Measurements from ENCODE around the gene CUBN.
A peak's percentile ranks its signal among the peaks of the same experiment; 100 is the strongest.

Gene CUBN

DNA sequence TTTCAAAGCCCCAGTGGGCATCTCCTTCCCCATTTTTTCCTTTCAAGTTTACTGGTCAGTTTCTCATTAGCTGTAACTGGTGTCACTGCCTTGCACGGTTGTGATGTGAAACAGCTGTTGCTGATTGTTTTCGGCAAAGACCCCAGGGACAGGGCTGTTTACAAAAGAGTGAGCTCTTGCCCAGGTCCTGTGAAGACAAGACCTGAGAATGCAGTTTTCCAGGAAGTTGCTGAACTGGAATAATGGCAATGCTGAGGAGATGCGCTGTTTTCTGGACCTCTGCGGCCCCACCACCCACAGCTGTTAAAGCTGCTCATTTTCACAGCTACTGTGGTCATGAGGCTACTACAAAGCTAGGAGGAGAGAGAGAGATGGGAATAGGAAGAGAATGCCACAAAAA lies 195.8 kb downstream of the CUBN start:
- Histone ChIP-seq H3K4me2 (ENCODE audit: low read length) (peak overlapping the region; percentile 36), H3K9ac (ENCODE audit: low read depth, low read length) (no peak overlapping the region), H3K4me3 (ENCODE audit: low read length) (no peak overlapping the region), H3K9me3 (replicated peaks; ENCODE audit: low read length) (no peaks in the 10 kb centered on the region), H3K27me3 (ENCODE audit: control insufficient read depth, insufficient read depth, low read length) (no peaks in the 10 kb centered on the region), H3K36me3 (ENCODE audit: insufficient read depth, low read length) (no peaks in the 10 kb centered on the region), H3K4me1 (ENCODE audit: control insufficient read depth, insufficient read depth, low read length) (peaks cover 8% of the 10 kb centered on the region)

DNA sequence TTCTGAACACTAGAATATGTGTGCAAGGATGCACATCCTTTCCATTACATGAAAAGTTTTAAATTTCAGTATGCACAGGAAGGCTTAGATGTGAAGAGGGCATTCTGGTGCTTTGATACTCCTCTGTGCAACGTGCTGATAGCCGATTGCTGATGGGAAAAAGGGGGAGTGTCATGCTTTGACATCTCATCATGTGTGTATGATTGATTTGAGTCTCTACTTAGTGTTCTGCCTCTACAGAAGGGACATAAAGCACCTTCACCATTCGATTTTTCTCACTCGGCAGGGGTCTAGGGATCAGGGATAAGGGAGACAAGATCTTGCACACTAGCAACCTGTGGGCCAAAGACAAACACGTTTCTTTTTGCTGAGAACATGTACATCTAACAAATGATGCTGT lies 197.7 kb downstream of the CUBN start:
- Histone ChIP-seq H3K4me1 (ENCODE audit: control insufficient read depth, insufficient read depth, low read length) (peaks cover 13% of the 10 kb centered on the region), H3K27me3 (ENCODE audit: control insufficient read depth, insufficient read depth, low read length) (no peaks in the 10 kb centered on the region), H3K36me3 (ENCODE audit: insufficient read depth, low read length) (no peaks in the 10 kb centered on the region), H3K4me2 (ENCODE audit: low read length) (no peak overlapping the region), H3K4me3 (ENCODE audit: low read length) (no peak overlapping the region), H3K9ac (ENCODE audit: low read depth, low read length) (no peak overlapping the region), H3K9me3 (replicated peaks; ENCODE audit: low read length) (no peaks in the 10 kb centered on the region)

DNA sequence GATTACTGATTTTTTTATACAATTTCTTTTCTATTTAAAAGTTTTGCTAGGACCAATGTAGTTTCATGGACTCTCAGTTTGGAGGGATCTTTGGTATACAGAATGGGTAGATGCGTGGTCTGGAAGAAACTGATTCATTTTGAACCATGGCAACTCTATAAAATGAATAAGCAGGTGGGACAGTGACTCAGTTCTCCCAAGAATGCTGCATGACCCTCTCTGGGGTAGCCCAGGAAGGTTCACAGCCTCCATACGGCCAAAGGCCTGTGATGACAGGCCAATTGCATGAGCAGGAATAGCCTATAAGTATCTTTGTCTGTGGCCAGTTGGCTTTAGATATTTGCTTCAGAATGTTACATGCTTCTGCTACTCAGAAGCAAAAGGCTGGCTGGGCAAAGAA lies 199.1 kb downstream of the CUBN start:
- peaks cover 13% of the 10 kb centered on the region for H3K4me1 ChIP-seq (ENCODE audit: control insufficient read depth, insufficient read depth, low read length)
- H3K4me3 ChIP-seq (ENCODE audit: low read length), result no peak overlapping the region
- no peaks in the 10 kb centered on the region for H3K27me3 ChIP-seq (ENCODE audit: control insufficient read depth, insufficient read depth, low read length)
- no peak overlapping the region for H3K9ac ChIP-seq (ENCODE audit: low read depth, low read length)
- no peak overlapping the region for H3K4me2 ChIP-seq (ENCODE audit: low read length)
- H3K9me3 ChIP-seq (replicated peaks; ENCODE audit: low read length), result no peaks in the 10 kb centered on the region
- no peaks in the 10 kb centered on the region for H3K36me3 ChIP-seq (ENCODE audit: insufficient read depth, low read length)

DNA sequence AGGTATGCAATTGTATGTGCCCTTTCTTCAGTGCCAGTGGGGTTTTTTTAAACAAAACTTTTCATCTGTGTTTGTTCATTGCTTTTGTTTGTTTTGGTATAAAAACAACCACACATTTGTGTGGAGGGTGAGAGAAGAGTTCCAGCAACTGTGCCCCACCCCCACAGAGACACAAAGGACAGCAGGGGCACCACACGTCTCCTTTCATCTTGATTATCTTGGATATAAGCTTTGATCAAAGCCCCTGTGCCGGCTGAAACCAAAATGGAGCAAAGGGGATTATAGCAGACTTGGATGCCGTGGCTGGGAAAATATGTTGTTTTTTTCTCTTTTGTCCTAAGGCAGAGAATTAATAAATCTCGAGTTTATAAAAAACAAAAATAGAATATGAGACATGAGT lies 200.5 kb downstream of the CUBN start:
- Histone ChIP-seq H3K4me1 (ENCODE audit: control insufficient read depth, insufficient read depth, low read length) (peaks cover 11% of the 10 kb centered on the region), H3K27me3 (ENCODE audit: control insufficient read depth, insufficient read depth, low read length) (no peaks in the 10 kb centered on the region), H3K9me3 (replicated peaks; ENCODE audit: low read length) (no peaks in the 10 kb centered on the region), H3K4me2 (ENCODE audit: low read length) (no peak overlapping the region), H3K9ac (ENCODE audit: low read depth, low read length) (no peak overlapping the region), H3K4me3 (ENCODE audit: low read length) (no peak overlapping the region), H3K36me3 (ENCODE audit: insufficient read depth, low read length) (no peaks in the 10 kb centered on the region)

DNA sequence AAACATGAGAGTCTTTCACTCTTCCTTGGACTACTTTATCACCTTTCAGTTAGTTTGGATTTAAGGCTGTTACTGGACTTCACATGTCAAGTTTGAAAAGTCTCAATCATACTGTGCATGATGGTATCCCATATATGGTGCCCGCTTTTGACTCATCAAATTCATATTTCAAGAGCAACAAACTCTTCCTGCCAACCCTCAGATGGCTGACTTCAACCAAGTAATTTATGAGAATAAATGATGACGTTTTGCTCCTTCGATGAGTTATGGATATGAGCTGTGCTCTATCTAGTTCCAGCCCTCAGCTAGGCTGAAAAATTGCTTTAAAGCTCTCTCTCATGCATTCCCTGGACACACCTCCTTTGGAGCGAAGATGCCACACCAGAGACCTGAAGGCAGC lies 202.1 kb downstream of the CUBN start:
- Histone ChIP-seq H3K9me3 (replicated peaks; ENCODE audit: low read length) (no peaks in the 10 kb centered on the region), H3K9ac (ENCODE audit: low read depth, low read length) (no peak overlapping the region), H3K36me3 (ENCODE audit: insufficient read depth, low read length) (no peaks in the 10 kb centered on the region), H3K4me3 (ENCODE audit: low read length) (no peak overlapping the region), H3K27me3 (ENCODE audit: control insufficient read depth, insufficient read depth, low read length) (no peaks in the 10 kb centered on the region), H3K4me2 (ENCODE audit: low read length) (no peak overlapping the region), H3K4me1 (ENCODE audit: control insufficient read depth, insufficient read depth, low read length) (peaks cover 5% of the 10 kb centered on the region)

DNA sequence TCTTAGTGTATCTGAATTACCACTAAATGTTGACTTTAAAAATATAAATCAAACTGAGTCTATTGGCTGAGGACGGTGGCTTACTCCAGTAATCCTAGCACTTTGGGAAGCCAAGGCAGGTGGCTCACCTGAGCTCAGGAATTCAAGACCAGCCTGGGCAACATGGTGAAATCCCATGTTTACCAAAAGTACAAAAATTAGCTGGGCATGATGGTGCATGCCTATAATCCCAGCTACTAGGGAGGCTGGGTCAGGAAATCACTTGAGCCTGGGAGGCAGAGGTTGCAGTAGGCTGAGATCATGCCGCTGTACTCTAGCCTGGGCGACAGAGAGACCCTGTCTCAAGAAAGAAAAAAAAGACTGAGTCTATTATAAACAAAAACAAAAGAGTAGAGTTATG lies 205.9 kb downstream of the CUBN start:
- Histone ChIP-seq H3K36me3 (ENCODE audit: insufficient read depth, low read length) (no peaks in the 10 kb centered on the region), H3K4me2 (ENCODE audit: low read length) (no peak overlapping the region), H3K9me3 (replicated peaks; ENCODE audit: low read length) (no peaks in the 10 kb centered on the region), H3K27me3 (ENCODE audit: control insufficient read depth, insufficient read depth, low read length) (no peaks in the 10 kb centered on the region), H3K4me3 (ENCODE audit: low read length) (no peak overlapping the region), H3K9ac (ENCODE audit: low read depth, low read length) (no peak overlapping the region), H3K4me1 (ENCODE audit: control insufficient read depth, insufficient read depth, low read length) (peaks cover 5% of the 10 kb centered on the region)

DNA sequence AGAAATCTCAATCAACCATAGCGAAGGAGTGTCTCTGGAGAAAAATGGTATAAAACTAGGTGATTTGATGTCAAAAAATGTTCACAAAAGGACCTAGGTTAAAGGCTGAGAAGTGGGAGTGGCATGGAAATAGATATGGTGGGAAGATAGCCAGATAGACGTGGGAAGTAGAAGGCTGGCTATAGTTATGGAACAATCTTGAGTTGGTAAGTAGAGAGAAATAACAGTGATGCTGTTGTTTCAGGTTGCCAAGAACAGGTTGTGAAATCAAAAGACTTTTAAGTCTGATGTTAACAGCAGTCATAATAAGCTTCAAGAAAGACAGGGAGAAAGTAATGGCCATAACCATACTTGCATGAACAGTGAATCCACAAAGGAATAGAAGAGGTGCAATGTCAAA lies 206.3 kb downstream of the CUBN start:
- no peak overlapping the region for H3K4me3 ChIP-seq (ENCODE audit: low read length)
- H3K9ac ChIP-seq (ENCODE audit: low read depth, low read length), result no peak overlapping the region
- no peaks in the 10 kb centered on the region for H3K27me3 ChIP-seq (ENCODE audit: control insufficient read depth, insufficient read depth, low read length)
- H3K4me2 ChIP-seq (ENCODE audit: low read length), result no peak overlapping the region
- H3K4me1 ChIP-seq (ENCODE audit: control insufficient read depth, insufficient read depth, low read length), result peaks cover 5% of the 10 kb centered on the region
- no peaks in the 10 kb centered on the region for H3K36me3 ChIP-seq (ENCODE audit: insufficient read depth, low read length)
- no peaks in the 10 kb centered on the region for H3K9me3 ChIP-seq (replicated peaks; ENCODE audit: low read length)

DNA sequence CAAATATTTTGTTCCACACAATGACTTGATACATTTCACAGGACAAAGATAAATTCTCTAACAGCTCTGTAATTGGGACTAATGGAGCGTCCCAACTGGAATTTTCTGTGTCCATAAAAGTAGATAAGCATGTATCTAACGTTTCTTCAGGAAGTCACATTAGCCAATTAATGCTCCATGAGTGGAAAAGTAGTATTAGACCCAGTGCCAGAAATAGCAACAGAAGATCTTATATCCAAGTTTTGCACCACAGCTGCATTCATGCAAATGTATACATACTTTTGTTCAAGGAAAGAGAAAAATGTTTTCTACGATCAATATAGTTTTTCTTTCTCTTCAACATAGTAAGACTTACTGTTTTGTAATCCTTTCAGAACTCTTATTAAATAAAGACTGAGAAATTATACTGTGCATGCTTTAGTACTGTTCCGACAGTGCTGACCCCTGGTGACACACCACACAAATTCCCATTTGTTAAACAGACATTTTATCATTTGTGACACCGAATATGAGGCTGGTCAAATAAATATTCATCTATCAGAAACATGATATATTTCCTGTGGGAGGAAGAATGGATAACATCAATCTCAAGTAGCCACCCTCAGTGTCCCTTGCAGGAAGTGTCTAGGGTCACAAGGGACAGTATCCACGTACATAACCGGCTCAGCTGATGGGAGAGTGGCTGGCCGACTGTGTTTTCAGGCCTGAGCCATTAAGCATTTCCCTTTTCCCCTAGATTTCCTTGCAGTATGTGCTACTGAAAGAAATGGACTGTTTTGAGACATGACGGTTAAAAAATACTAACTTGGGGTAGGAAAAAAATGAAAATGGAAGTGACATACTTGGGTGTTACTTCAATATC lies 210.3 kb downstream of the CUBN start:
- no peak overlapping the region for H3K4me2 ChIP-seq (ENCODE audit: low read length)
- no peaks in the 10 kb centered on the region for H3K4me1 ChIP-seq (ENCODE audit: control insufficient read depth, insufficient read depth, low read length)
- H3K36me3 ChIP-seq (ENCODE audit: insufficient read depth, low read length), result no peaks in the 10 kb centered on the region
- no peak overlapping the region for H3K4me3 ChIP-seq (ENCODE audit: low read length)
- no peaks in the 10 kb centered on the region for H3K9me3 ChIP-seq (replicated peaks; ENCODE audit: low read length)
- no peaks in the 10 kb centered on the region for H3K27me3 ChIP-seq (ENCODE audit: control insufficient read depth, insufficient read depth, low read length)
- no peak overlapping the region for H3K9ac ChIP-seq (ENCODE audit: low read depth, low read length)

DNA sequence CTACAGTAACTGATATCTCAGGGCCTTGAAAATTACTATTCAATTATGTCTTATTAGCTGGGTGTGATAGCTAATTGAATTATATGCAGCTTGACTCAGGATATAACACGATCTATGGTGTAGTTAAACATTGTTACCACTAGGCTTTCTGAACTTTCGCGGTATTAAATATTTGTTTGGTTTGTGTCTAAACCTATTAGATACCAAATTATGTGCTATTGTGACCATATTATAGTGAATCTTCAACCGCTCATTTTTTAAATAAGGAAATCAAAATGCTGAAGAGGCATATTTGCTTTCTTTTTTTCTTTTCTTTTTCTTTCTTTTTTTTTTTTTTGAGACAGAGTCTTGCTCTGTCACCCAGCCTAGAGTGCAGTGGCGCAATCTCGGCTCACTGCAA lies 213.1 kb downstream of the CUBN start:
- no peak overlapping the region for H3K4me2 ChIP-seq (ENCODE audit: low read length)
- H3K4me3 ChIP-seq (ENCODE audit: low read length), result no peak overlapping the region
- no peak overlapping the region for H3K9ac ChIP-seq (ENCODE audit: low read depth, low read length)
- no peaks in the 10 kb centered on the region for H3K36me3 ChIP-seq (ENCODE audit: insufficient read depth, low read length)
- H3K9me3 ChIP-seq (replicated peaks; ENCODE audit: low read length), result no peaks in the 10 kb centered on the region
- no peaks in the 10 kb centered on the region for H3K4me1 ChIP-seq (ENCODE audit: control insufficient read depth, insufficient read depth, low read length)
- H3K27me3 ChIP-seq (ENCODE audit: control insufficient read depth, insufficient read depth, low read length), result no peaks in the 10 kb centered on the region

DNA sequence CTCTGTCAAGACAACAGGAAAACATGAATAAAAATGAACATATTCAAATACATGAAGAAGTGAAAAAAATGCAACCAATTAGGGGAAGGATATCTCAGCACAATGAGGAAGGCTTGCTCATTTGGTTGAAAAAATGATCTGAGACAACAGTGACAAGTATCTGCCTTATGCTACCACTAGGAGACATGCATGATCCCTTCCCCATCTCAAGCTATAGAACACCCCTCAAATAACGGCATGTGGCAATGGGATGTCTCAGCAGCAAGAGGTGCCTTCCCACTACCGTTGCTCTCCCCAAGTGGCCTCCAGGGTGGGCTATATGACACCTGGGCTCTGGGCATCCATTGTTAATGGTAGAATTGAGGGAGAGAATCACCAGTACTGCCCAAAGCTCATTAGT lies 214.3 kb downstream of the CUBN start:
- H3K4me2 ChIP-seq (ENCODE audit: low read length), result no peak overlapping the region

DNA sequence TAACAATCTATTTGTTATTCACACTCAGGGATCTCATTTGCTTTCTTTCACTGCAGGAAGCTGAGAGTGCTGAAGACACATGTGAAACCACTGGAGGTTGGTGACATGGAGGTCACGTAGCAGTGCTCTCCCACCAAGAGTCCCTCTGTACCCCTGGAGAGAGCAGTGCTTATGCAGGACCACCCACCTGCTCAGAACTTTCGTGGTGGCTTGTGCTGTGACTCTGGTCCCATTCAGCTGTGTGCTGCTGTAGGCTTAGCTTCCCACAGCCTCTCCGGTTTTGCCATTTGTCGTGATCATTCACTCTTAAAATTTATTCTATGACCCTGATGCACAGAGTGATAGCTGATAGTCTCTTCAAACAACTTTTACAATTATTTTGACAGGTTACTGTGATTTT lies 216.3 kb downstream of the CUBN start:
- no peaks in the 10 kb centered on the region for H3K36me3 ChIP-seq (ENCODE audit: insufficient read depth, low read length)
- no peak overlapping the region for H3K9ac ChIP-seq (ENCODE audit: low read depth, low read length)
- H3K4me1 ChIP-seq (ENCODE audit: control insufficient read depth, insufficient read depth, low read length), result peaks cover 3% of the 10 kb centered on the region
- no peak overlapping the region for H3K4me2 ChIP-seq (ENCODE audit: low read length)
- no peak overlapping the region for H3K4me3 ChIP-seq (ENCODE audit: low read length)
- H3K9me3 ChIP-seq (replicated peaks; ENCODE audit: low read length), result no peaks in the 10 kb centered on the region
- H3K27me3 ChIP-seq (ENCODE audit: control insufficient read depth, insufficient read depth, low read length), result no peaks in the 10 kb centered on the region

More for the DNA sequence above, 214.3 kb downstream of the CUBN start:
- Histone ChIP-seq H3K9me3 (replicated peaks; ENCODE audit: low read length) (no peaks in the 10 kb centered on the region), H3K36me3 (ENCODE audit: insufficient read depth, low read length) (no peaks in the 10 kb centered on the region), H3K4me3 (ENCODE audit: low read length) (no peak overlapping the region), H3K9ac (ENCODE audit: low read depth, low read length) (no peak overlapping the region), H3K4me1 (ENCODE audit: control insufficient read depth, insufficient read depth, low read length) (peaks cover under 1% of the 10 kb centered on the region), H3K27me3 (ENCODE audit: control insufficient read depth, insufficient read depth, low read length) (no peaks in the 10 kb centered on the region)

DNA sequence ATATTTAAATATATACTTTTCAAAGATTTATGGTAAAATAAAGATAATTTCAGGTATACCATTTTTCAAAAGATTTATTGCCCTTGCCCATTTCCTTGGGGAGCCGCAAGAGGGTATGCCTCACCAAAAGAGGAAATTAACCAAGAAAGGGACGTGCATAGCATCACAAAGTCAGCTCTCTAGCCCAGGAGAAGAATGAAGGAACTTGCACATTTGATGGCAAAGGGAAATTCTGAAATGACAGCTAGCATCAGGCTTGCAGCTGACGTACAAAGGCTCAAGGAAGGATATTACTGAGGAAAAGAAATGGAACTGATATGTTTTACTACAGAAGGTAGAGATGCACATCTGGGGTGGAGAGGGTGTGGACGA lies 218.8 kb downstream of the CUBN start:
- H3K9me3 ChIP-seq (replicated peaks; ENCODE audit: low read length), result no peaks in the 10 kb centered on the region
- peaks cover 3% of the 10 kb centered on the region for H3K4me1 ChIP-seq (ENCODE audit: control insufficient read depth, insufficient read depth, low read length)
- no peaks in the 10 kb centered on the region for H3K27me3 ChIP-seq (ENCODE audit: control insufficient read depth, insufficient read depth, low read length)
- no peak overlapping the region for H3K4me2 ChIP-seq (ENCODE audit: low read length)
- H3K4me3 ChIP-seq (ENCODE audit: low read length), result no peak overlapping the region
- H3K36me3 ChIP-seq (ENCODE audit: insufficient read depth, low read length), result no peaks in the 10 kb centered on the region
- no peak overlapping the region for H3K9ac ChIP-seq (ENCODE audit: low read depth, low read length)
